WI38 (cell line): ENCODE measurements around the gene BANF2.

Experiments used
- H3K4me3 ChIP-seq: 2 replicates; pipeline ENCODE4 v1.5.1; 2011; ENCODE audit warnings: low read depth, mild to moderate bottlenecking, control low read depth, low read length
- TF ChIP-seq, protein P1 (sequence below): IDR thresholded peaks from 2 replicates; pipeline ENCODE4 v1.5.1; 2012; ENCODE audit warnings: low read depth, mild to moderate bottlenecking, control low read depth, low read length

The BANF2 gene

DNA sequence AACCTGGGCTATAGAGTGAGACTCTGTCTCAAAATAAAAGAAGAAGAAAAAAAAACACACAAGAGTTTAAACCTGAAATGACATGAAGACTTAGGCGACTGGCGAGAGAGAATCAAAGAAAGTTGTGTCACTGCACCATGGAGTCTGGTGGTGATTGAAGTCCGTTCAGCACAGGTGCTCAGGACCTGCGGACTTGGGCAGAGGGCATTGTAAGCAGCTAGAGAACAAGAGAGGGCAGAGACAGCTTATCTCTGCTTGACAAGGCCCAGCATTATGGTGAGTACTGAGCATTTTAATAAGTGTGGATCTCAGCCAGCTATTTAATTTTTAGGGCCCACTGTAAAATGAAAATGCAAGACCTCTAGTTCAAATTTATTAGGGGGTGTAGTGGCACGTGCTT, 31.5 kb downstream of the BANF2 start:
- TF ChIP-seq, protein P1, sequence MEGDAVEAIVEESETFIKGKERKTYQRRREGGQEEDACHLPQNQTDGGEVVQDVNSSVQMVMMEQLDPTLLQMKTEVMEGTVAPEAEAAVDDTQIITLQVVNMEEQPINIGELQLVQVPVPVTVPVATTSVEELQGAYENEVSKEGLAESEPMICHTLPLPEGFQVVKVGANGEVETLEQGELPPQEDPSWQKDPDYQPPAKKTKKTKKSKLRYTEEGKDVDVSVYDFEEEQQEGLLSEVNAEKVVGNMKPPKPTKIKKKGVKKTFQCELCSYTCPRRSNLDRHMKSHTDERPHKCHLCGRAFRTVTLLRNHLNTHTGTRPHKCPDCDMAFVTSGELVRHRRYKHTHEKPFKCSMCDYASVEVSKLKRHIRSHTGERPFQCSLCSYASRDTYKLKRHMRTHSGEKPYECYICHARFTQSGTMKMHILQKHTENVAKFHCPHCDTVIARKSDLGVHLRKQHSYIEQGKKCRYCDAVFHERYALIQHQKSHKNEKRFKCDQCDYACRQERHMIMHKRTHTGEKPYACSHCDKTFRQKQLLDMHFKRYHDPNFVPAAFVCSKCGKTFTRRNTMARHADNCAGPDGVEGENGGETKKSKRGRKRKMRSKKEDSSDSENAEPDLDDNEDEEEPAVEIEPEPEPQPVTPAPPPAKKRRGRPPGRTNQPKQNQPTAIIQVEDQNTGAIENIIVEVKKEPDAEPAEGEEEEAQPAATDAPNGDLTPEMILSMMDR = no peak
- H3K4me3 ChIP-seq = no peak overlapping the region

DNA sequence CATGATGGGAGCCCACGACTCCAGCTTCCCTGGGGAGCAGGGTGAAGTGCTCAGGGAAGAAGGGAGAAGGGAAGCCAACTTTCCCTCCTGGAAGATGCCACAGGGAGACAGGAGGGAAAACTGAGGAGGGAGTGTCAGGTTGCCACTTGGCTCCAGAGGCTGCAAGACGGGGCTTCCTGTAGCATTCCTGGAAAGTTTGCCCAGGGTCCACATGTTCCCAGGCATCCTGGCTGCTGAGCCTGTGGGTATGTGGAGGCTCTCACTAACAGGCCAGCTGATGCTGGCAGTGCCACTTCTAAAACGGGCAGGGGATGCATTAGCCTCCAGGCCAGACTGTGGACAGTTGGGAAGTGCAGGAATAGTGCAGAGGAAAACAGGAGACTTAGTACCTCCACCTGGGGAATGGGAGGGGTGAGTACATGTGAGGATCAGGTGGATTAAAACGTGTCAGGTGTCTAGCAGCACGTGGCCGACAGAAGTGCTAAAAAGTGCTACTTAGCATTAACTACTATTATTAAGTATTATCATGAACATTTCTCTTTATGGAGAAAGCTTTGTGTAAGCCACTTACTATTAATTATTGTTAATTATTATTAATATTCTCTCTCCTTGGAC, 33.2 kb downstream of the BANF2 start:
- TF ChIP-seq, protein P1 = no peak

DNA sequence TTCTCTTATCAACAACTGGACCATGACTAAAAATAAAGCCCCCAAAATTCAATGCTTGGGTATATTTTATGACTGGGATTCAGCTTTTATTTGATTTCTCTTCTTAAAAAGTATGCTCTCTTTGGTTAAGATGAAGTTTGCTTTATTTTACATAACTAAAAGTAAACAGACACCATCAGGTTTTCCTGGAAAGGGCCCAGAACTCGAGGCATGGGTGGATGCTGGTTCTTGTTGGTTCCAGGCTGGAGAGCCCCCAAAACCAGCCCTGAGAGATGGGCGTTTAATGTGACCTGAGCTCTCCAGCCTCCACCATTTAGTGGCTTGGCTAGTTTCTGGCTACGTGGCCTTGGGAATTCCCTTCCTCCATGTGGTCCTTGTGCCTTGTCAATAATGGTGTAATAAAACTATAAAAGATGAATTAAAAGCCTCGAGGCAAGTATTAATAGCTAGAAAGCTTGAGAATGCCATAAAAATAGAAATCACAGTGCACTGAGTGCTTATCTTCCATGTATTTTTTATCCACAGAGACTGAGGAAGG, 34.1 kb downstream of the BANF2 start:
- no peak overlapping the region for H3K4me3 ChIP-seq
- TF ChIP-seq, protein P1 = no peak

More for the DNA sequence above, 33.2 kb downstream of the BANF2 start:
- no peak overlapping the region for H3K4me3 ChIP-seq

DNA sequence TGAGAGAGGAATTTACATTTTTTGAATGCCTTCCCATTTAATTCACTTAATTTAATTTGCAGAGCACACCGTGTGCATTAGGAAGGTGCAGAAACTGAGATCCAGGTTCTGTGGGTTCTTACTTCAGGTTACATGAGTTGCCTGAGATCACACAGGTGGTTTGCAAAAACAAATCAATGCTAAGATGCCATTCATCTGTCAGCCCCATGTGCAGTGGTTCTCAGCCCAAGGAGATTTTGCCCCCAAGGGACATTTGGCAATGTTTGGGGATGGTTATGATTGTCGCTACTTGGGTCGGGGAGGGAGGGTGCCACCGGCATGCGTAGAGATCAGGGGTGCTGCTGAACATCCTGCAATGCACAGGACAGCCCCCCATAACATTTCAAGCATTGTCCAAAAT, 34.6 kb downstream of the BANF2 start:
- H3K4me3 ChIP-seq = no peak overlapping the region
- TF ChIP-seq, protein P1 = no peak

DNA sequence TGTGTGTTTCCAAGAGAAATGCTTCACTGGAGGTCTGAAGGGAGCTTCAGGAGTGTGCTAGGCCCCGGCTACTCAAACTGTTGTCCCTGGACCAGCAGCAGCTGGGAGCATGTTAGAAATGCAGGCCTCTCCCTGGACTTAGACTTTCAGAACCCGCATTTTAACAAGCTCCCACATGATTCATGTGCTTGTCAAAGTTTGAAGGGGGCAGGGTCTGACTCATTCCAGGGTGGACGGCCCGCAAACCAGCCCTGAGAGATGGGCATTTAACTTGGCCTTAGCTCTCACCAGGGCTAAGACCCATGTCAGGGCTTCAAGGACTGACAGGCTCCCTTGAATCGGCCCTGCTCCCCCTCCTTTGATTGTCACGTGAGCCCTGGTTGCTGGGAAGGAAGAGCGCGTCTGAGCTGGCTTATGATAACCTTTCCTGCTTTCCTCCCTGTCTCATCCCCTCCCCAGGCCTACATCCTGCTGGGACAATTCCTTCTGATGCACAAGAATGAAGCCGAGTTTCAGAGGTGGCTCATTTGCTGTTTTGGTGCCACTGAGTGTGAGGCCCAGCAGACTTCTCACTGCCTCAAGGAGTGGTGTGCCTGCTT, 35.5 kb downstream of the BANF2 start:
- TF ChIP-seq, protein P1 = no peak
- no peak overlapping the region for H3K4me3 ChIP-seq

DNA sequence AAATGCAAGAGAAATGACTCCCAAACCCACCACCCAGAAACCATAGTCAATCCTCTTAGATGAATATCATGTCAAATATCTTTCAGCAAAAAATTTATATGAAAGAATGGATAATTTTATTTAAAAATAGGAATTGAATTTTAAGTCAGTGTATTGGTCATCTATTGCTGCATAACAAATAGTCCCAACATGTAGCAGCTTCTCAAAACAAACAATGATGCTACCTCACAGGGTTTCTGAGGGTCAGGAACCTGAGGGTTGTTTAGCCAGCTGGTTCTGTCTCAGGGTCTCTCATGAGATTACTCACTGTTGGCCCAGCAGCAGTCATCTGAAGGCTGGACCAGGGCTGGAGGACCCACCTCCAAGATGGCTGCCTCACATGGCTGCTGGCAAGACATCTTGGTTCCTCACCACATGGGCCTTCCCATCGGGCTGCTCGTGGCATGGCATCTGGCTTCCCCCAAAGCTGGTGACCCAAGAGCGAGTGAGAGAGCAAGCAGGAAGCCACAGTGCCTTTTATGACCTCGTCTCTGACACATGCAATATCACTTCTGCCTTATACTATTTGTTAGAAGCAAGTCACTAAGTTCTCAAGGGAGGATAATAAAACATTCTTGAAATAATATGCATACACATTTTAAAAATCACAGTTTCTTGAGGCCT, 36.3 kb downstream of the BANF2 start:
- TF ChIP-seq, protein P1 = no peak
- no peak overlapping the region for H3K4me3 ChIP-seq

DNA sequence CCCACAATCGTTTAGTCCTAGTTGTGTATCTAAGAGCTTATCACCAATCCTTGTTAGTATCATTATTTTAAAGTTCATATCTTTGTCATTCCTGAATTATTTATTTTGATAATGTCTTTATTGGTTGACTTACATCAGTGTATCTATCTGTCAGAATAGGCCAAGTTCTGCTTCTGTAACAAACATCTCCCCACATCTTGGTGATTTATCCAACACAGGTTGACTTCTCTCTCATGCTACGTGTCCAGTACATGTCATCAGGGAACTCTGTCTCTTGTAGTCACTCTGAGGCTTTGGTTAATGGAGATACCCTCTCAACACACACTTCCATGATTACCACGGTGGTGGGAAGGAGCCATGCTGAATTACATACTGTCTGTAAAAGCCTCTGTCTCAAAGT, 38.4 kb downstream of the BANF2 start:
- TF ChIP-seq, protein P1 = no peak

More for the DNA sequence above, 38.4 kb downstream of the BANF2 start:
- no peak overlapping the region for H3K4me3 ChIP-seq
